Eye (tissue), 1 donor: ENCODE measurements around the gene PPIP5K1.

Experiments
- DNase-seq: peaks from one replicate; pipeline ENCODE4 v3.0.0-alpha.2; 2015

Gene PPIP5K1

DNA sequence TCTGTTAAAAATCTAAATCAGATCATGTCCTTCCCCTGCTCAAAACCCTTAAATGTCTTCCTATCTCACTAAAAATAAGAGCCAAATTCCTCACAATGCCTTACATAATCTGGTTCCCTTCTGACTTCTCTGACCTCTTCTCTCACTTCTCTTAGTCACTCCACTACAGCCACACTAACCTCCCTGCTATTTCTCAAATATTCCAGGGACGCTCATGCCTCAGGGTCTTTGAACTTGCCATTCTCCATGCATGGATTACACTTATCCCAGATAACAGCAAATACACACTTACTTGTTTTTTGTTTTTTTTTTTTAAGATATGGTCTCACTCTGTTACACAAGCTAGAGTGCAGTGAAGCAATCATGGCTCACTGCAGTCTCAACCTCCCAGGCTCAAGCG is 105.6 kb downstream of the PPIP5K1 start:
- DNase-seq: no peak
